Measurements from ENCODE around the gene BCL7A.

The BCL7A gene

DNA sequence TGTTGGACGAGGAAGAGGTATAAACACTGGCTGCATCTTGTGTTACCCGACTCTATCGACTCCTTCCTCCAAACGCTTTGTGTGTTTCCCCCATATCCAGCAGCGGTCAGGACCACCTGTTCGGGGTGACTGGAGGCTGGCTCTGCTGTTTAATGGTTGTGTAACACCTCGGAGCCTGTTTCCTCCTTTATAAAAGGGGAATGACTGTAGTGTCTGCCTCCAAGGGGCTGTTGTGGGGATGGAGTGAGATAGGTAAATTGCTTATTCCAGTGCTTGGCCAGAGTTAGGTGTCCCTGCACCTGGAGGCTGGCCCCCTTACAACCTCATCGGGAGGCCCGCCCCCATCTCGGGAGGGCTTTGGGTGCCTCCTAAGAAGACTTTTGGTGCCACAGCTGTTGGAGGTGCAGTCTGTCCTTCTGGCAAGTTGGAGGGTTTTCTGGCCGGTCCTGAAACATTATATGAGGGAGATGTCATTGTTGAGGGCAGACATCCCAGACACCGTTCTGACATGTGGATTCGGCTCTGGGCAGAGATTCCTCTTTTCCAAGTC, 57.9 kb downstream of the BCL7A start:
- no peak for DNase-seq

GRCh38 chr12:122080149-122081082, 58.7 kb downstream of the BCL7A start:
- peak in 1 of 2 donors; percentile 45 for DNase-seq

- no peak for DNase-seq
Measured at GRCh38 chr12:122081083-122081696, 59.5 kb downstream of the BCL7A start.

DNA sequence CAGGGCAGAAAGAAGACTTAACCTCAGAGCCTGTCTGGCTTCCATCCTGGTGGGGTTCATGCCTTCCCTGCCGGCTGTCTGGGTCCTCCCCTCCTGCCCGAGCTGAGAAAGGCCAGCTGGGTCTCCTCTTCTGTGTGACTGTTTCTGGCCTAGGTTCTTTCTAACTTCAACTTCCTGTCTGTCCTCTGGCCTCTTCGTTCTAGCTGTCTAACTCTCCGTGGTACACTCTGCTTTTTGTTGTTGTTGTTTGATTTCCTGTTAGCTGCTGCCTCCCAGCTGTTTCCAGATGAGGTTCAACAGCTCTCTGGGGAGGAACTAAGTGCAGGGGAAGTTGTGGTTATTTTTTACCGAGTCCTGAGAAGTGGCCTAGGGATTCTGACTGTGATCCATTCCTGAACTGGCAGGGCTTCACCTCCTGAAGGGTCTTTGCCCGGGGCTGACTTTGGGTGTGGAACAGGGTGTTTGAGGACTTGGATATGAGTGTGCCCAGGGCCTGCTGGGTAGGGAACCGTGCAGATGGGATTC, 60.1 kb downstream of the BCL7A start:
- DNase-seq, result peak; percentile 43 to 58

GRCh38 chr12:122082621-122083356, 61.1 kb downstream of the BCL7A start:
- DNase-seq, result no peak

DNA sequence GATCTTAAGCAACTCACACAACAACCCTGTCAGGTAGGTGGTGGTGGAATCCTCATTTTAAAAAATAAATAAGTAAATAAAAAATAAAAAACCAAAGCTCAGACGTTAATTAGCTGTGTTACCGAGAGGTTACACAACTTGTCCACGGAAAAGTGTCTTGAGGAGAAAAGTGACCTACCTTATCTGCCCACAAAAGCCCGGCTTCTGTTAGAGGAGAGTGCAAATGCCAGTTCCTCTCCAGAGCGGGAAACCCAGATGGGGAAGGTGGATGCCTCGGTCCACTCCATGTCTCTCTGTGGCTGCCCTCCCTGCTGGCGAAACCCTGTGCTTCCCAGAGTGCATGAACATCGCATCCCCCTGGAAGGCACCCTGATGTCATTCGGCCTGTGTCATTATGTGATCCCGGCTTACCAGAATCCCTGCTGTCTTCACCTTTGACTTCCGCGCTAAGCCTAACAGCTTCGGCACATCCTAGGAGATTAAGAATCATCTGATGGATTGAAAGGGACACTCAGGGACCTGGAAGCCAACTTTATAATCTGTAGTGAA, 63.2 kb downstream of the BCL7A start:
- no peak for DNase-seq

DNA sequence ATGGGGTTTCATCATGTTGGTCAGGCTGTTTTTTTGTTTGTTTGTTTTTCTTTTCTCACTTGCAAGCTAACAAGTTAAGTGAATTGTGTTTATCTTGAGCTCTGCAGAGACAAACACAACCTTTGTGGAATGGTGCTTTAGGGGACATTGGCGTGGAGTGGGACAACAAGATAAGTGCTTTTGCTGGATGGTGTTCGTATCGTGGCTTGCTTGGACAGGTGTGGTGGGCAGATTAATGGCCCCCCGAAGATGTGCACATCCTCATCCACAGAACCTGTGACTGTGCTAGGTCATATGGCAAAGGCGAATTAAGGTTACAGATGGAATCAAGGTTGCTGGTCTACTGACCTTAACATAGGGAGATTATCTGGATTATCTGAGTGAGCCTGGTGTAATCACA, 63.9 kb downstream of the BCL7A start:
- no peak for DNase-seq

DNA sequence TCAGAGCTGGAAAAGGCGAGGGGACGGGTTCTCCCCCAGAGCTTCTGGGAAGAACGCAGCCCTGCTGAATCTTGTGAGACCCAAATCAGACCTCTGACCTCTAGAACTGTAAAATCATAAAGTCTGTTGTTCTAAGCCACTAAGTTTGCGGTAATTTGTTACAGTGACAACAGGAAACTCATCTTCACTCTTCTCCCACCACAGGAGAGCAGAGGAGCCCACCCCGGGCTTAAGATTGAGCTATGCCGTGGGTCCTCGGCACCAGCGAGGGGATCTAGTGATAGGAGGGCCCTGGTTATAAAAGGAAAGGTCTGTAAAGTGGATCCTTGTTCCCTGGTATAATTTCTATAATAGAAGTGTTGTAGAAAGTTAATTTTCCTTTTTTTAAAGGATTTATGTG, 64.4 kb downstream of the BCL7A start:
- no peak for DNase-seq

DNA sequence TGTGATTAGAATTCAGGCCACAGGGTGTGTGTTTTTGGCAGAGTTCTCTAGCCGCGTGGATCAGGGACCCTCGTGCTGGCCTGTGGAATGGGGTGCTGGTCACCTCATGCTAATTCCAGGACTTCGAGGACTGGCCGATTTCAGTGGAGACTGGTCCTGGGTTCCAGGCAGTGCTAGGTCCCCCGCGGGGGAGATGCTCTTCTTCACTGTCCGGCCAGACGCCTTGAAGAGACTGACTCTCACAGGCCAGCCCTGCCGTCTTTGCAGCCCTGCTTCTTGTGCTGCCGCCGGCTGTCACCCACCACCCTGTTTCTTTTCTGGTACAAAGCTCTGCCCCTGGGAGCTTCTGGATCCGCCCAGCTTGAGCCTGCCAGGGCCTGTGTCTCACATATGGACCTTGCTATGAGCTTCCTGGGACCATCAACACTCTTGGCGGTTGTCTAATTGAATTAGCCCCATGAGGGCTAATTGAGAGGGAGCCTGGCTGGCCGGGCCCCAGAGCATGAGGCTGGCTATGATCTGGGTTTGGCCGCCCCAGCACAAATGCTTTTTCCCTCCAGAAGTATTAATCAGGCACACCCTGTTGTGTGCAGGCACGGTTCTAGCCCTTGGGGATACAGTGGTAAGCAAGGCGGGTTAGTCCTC, 65.1 kb downstream of the BCL7A start:
- no peak for DNase-seq

DNA sequence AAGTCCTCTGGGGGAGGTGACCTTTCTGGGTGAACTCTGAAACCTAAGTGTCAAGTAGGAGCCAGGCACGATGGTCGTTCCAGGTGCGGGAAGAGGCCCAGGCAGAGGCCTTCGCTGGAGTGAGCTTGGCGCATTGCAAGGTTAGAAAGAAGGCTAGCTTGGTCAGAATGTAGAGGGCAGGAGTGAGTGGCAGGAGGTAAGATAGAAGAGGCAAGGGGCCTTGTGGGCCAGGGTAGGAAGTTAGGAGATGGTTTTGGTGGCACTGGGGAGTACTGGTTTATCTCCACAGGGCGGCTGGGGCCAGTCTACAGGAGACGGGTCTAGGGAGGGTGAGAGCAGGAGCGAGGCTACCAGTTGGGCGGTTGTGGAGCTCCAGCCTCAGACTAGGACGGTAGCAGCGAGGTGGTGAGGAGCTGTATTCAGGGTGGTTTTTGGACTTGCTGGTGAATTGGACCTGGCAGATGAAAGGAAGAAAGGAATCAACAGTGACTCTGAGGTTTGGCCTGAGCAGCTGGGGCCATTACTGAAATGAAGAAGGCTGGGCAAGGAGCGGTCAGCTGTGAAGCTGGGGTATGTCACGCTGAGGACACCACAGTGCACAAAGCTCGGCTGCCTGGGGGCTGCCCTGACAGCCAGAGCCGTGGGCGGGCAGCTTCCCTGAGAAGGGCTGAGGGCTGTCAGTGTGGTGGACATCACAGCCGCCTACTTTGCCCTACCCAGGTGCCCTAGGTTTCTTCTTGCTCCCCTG, 65.9 kb downstream of the BCL7A start:
- DNase-seq, result no peak

DNA sequence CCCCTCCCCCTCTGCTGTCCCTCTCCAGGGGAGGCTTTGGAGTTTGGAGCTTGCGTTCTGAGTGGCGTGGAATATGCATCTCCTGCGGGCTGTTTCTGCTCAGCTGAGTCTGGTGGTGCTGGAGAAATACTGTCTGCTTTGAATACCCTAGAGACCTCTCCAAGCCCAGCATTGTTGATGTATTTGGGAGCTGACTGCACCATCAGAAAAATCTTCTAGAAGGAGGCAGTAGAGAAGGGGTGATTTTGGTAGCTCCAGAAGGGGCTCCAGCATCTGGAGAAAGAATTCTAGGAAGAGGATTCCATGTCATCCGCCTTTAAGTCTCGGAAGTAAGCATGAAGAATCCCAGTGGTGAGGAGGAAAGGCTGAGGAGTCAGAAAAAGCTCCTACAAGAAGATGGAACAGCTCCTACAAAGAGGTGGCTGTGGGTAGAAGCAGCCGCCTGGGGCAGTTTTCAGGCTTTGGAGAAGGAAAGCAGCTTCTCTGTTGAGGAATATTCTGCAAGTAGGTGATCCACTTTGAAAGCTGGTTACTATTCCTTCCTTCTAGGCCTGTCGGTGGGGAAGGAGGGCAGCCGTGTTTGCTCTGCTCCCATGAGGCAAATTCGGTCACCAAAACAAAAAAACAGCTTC, 66.6 kb downstream of the BCL7A start:
- no peak for DNase-seq

GRCh38 chr12:122089077-122089476, 67.4 kb downstream of the BCL7A start:
- DNase-seq, result no peak

DNA sequence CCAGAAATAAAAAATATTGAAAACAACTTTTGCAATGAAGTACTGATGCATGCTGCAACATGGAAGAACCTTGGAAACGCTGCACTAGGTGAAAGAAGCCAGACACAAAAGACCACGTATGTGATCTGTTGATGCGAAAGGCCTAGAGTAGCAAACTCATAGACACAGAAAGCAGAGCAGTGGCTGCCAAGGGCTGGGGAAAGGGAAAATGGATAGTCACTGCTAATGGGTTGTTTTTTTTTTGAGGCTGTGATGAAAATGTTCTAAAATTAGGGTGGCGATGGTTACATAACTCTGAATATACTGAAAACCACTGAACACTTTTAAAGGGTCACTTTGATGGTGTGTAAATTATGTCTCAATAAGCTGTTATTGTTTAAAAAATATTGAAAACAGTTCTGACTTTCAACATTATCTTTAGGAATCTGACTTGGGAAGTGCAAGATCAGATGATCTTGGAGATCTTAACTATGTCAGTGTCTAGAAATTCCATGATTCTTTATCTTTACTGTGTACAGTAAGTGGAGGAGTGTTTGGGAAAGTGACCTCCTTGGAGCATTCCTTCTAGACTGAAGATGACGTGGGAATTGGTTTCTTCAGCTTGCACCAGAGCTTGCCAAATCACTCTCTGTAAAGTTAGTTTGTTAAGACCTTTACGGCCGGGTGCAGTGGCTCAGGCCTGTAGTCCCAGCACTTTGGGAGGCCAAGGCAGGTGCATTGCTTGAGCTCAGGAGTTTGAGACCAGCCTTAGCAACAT, 69.3 kb downstream of the BCL7A start:
- DNase-seq, result no peak

DNA sequence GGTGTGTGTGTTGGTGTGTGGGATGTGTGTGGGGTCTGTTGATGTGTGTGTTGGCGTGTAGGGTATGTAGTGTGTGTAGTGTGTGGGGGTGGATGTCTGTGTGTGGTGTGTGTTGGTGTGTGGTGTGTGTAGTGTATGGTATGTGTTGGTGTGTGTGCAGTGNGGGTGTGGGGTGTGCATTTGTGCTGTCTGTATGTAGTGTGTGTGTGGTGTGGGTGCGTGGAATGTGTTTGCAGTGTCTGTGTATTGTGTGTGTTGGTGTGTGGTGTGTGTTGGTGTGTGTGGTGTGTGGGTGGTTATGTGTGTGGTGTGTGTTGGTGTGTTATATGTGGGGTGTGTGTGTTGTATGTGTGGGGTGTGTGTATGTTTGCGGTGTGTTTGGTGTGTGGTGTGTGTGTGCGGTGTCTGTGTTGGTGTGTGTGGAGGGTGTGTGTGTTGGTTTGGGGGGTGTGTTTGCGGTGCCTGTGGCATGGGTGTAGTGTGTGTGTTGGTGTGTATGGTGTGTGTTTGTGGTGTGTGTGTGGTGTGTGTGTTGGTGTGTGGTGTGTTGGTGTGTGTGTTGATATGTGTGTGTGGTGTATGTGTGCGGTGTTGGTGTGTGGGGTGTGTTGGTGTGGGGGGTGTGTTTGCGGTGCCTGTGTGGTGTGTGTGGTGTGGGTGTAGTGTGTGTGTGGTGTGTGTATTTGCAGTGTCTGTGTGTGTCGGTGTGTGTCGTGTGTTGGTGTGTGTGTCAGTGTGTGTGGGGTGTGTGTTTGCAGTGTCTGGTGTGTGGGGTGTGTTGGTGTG, 71.6 kb downstream of the BCL7A start:
- no peak for DNase-seq

DNA sequence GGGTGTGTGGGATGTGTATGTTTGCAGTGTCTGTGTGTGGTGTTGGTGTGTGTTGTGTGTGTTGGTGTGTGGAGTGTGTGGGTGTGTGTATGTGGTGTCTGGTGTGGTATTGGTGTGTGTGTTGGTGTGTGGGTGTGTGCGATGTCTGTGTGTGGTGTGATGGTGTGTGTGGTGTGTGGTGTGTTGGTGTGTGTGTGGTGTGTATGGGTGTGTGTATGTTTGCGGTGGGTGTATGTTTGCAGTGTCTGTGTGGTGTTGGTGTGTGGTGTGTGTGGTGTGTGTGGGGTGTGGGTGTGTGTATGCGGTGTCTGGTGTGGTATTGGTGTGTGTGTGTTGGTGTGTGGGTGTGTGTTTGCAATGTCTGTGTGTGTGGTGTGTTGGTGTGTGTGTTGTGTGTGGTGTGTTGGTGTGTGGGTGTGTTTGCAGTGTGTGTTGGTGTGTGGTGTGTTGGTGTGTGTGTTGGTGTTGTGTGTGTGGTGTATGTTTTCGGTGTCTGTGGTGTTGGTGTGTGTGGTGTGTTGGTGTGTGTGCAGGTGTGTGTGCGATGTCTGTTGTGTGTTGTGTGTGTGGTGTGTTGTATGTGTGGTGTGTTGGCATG, 72.6 kb downstream of the BCL7A start:
- DNase-seq, result no peak

DNA sequence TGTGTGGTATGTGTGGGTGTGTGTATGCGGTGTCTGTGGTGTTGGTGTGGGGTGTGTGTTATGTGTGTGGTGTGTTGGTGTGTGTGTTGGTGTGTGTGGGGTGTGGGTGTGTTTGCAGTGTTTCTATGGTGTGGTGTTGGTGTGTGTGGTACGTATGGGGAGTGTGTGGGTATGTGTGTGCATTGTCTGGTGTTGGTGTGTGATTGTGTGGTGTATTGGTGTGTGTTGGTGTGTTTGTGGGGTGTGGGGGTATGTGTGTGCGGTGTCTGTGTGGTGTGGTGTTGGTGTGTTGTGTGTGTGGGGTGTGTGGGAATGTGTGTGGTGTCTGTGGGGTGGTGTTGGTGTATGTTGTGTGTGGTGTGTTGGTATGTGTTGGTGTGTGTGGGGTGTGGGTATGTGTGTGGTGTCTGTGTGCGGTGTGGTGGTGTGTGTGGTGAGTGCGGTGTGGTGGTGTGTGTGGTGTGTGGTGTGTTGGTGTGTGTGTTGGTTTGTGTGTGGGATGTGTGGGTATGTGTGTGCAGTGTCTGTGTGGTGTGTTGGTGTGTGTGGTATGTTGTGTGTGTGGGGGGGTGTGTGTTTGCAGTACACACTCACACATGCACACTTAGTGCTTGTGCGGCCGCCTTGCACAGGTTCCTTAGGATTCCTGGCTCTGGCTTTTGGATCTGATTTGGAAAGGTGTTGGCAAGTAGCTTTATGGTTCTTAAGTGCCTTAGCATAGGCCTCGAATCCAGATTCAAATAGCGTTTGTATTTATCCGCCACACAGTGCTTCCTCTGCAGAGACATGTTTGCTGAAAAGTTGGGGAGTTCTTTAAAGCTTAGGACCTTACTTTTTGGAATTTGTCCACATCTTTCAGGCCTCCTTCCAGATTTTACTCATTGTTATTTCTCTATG, 73.3 kb downstream of the BCL7A start:
- peak in 1 of 2 donors; percentile 29 for DNase-seq

- no peak for DNase-seq
Measured at GRCh38 chr12:122096014-122096413, 74.3 kb downstream of the BCL7A start.
